Measurements from ENCODE around the gene NUDT16L1. TPM values are rescaled to one million over a fixed set of nuclear protein-coding genes. Genes with fewer than 3 reads are reported as not detected.

NUDT16L1 gene
- total RNA-seq, 1 donor: 28.0 TPM

- Histone ChIP-seq H3K4me3 (ENCODE audit: low read length) (no peak overlapping the region), H3K4me1 (ENCODE audit: insufficient read depth, low read length) (peaks cover 54% of the 10 kb centered on the region), H3K27me3 (ENCODE audit: insufficient read depth, low read length) (no peaks in the 10 kb centered on the region), H3K9me3 (ENCODE audit: low read depth, low read length) (no peaks in the 10 kb centered on the region)
Observed at GRCh38 chr16:4676831-4677230, 16.5 kb upstream of the NUDT16L1 start.

- peaks cover 60% of the 10 kb centered on the region for H3K4me1 ChIP-seq (ENCODE audit: insufficient read depth, low read length)
- H3K9me3 ChIP-seq (ENCODE audit: low read depth, low read length): no peaks in the 10 kb centered on the region
- no peak overlapping the region for H3K4me3 ChIP-seq (ENCODE audit: low read length)
- H3K27me3 ChIP-seq (ENCODE audit: insufficient read depth, low read length): no peaks in the 10 kb centered on the region
Observed at GRCh38 chr16:4677390-4677789, 16.0 kb upstream of the NUDT16L1 start.

DNA sequence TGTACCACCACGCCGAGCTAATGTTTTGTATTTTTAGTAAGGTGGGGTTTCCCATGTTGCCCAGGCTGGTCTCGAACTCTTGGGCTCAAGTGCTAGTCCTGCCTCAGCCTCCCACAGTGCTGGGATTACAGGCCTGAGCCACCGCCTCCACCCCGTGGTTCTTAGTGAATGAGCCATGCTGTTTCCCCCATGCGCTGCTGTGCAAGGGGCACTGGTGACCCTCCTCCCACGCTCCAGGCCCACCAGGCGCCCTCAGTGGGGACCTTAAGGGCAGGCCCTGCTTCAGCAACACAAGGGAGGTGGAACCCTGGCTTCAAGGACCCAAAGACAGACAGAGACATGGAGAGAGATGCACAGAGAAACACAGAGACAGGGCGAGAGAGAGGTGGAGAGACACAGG is 15.4 kb upstream of the NUDT16L1 start:
- Histone ChIP-seq H3K9me3 (ENCODE audit: low read depth, low read length) (no peaks in the 10 kb centered on the region), H3K27me3 (ENCODE audit: insufficient read depth, low read length) (no peaks in the 10 kb centered on the region), H3K4me3 (ENCODE audit: low read length) (no peak overlapping the region), H3K4me1 (ENCODE audit: insufficient read depth, low read length) (peaks cover 65% of the 10 kb centered on the region)

DNA sequence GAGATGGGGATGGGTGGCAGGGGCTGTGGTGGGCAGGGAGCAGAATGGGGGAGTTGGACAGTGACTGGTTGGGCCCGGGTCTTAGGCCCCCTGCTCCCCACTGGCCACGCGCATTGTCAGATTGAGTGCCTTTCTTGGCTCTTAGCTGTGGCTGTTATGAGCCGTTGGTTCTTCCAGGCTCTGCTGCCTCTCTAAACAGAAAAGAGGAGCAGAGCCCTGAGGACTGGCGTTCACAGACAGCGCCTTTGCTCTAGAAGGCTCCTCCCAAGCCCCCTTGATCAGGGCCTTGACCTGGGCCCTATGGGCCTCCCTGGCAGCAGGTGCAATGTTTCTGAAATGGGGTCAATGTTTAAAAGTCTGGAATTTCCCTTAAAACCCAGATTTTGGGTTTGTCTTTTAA is 14.8 kb upstream of the NUDT16L1 start:
- Histone ChIP-seq H3K9me3 (ENCODE audit: low read depth, low read length) (no peaks in the 10 kb centered on the region), H3K4me3 (ENCODE audit: low read length) (no peak overlapping the region), H3K27me3 (ENCODE audit: insufficient read depth, low read length) (no peaks in the 10 kb centered on the region), H3K4me1 (ENCODE audit: insufficient read depth, low read length) (peaks cover 65% of the 10 kb centered on the region)

DNA sequence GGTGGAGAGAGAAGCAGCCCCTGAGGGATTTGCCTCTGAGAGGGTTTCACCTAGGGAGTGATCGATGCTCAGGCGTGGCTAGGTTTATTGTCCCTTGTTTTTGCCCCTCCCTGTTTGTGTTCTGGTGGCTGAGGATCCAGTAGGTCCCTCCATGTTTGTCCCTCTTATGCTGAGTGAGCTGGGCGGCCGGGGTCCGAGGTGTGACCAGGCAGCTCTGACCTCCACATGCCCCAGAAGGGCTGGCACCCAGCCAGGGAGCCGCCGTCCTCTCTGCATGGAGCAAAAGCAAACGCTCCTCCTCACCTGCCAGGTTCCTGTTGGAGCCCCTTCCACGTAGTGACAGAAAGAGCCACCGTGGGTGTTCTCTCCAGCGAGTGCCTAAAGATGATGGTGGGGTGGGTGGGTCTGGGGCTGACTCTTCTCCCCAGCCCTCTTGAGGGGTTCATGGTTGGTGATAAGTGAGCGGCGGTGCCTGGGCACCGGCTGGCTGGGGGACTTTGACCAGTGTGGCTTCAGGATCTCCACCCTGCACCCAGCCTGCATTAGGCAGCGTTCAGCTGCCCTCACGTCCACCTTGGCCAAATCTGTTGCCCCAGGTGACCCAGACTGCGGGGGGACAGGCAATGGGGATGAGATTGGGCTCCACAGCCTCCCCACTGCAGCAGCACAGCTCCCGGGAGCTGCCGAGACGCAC is 14.1 kb upstream of the NUDT16L1 start:
- Histone ChIP-seq H3K4me3 (ENCODE audit: low read length) (peak overlapping the region; percentile 29), H3K27me3 (ENCODE audit: insufficient read depth, low read length) (no peaks in the 10 kb centered on the region), H3K9me3 (ENCODE audit: low read depth, low read length) (no peaks in the 10 kb centered on the region), H3K4me1 (ENCODE audit: insufficient read depth, low read length) (peaks cover 65% of the 10 kb centered on the region)

- Histone ChIP-seq H3K27me3 (ENCODE audit: insufficient read depth, low read length) (no peaks in the 10 kb centered on the region), H3K9me3 (ENCODE audit: low read depth, low read length) (no peaks in the 10 kb centered on the region), H3K4me3 (ENCODE audit: low read length) (peak overlapping the region; percentile 29), H3K4me1 (ENCODE audit: insufficient read depth, low read length) (peaks cover 63% of the 10 kb centered on the region)
Observed at GRCh38 chr16:4679850-4680636, 13.3 kb upstream of the NUDT16L1 start.

GRCh38 chr16:4680673-4681470 is 12.5 kb upstream of the NUDT16L1 start:
- Histone ChIP-seq H3K27me3 (ENCODE audit: insufficient read depth, low read length) (no peaks in the 10 kb centered on the region), H3K4me3 (ENCODE audit: low read length) (peak overlapping the region; percentile 29), H3K4me1 (ENCODE audit: insufficient read depth, low read length) (peaks cover 56% of the 10 kb centered on the region), H3K9me3 (ENCODE audit: low read depth, low read length) (no peaks in the 10 kb centered on the region)

GRCh38 chr16:4681471-4682083 is 11.8 kb upstream of the NUDT16L1 start:
- Histone ChIP-seq H3K9me3 (ENCODE audit: low read depth, low read length) (no peaks in the 10 kb centered on the region), H3K27me3 (ENCODE audit: insufficient read depth, low read length) (no peaks in the 10 kb centered on the region), H3K4me3 (ENCODE audit: low read length) (no peak overlapping the region), H3K4me1 (ENCODE audit: insufficient read depth, low read length) (peaks cover 49% of the 10 kb centered on the region)

GRCh38 chr16:4682084-4682591 is 11.2 kb upstream of the NUDT16L1 start:
- H3K4me3 ChIP-seq (ENCODE audit: low read length): no peak overlapping the region

DNA sequence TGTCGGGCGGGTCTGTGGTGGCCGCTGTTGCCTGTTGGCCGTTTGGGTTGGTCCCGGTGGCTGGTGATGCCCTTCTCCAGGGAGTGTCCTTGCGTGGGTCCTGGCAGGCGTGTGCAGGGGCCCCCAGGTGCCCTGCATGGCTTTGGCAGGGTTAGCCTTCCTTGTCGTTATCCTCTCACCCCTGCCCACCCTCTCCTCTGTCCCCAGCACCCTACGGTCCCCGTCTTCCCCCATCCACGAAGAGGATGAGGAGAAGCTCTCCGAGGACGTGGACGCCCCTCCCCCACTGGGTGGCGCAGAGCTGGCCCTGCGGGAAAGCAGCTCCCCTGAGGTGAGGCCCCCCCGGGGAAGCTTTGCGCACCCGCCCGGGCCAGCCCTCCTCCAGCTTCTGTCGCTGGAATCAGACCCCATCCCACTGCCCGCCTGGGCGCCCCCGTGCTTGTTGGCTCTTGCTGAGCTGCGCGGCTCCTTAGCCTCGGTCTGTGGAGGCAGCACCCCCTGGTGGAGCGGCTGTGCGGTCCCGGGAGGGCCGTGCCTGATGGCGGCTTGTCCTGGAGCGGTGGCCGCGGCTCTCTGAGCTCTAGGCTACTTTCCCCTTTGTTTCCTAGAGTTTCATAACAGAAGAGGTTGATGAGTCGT is 10.6 kb upstream of the NUDT16L1 start:
- Histone ChIP-seq H3K4me3 (ENCODE audit: low read length) (no peak overlapping the region), H3K4me1 (ENCODE audit: insufficient read depth, low read length) (peaks cover 40% of the 10 kb centered on the region), H3K27me3 (ENCODE audit: insufficient read depth, low read length) (no peaks in the 10 kb centered on the region), H3K9me3 (ENCODE audit: low read depth, low read length) (no peaks in the 10 kb centered on the region)

More at GRCh38 chr16:4682084-4682591, 11.2 kb upstream of the NUDT16L1 start:
- H3K27me3 ChIP-seq (ENCODE audit: insufficient read depth, low read length): no peaks in the 10 kb centered on the region
- H3K9me3 ChIP-seq (ENCODE audit: low read depth, low read length): no peaks in the 10 kb centered on the region
- H3K4me1 ChIP-seq (ENCODE audit: insufficient read depth, low read length): peaks cover 43% of the 10 kb centered on the region

- H3K27me3 ChIP-seq (ENCODE audit: insufficient read depth, low read length): no peaks in the 10 kb centered on the region
- H3K4me3 ChIP-seq (ENCODE audit: low read length): no peak overlapping the region
- H3K4me1 ChIP-seq (ENCODE audit: insufficient read depth, low read length): peaks cover 40% of the 10 kb centered on the region
- no peaks in the 10 kb centered on the region for H3K9me3 ChIP-seq (ENCODE audit: low read depth, low read length)
Observed at GRCh38 chr16:4683255-4684057, 9.9 kb upstream of the NUDT16L1 start.

- H3K4me3 ChIP-seq (ENCODE audit: low read length): no peak overlapping the region
- no peaks in the 10 kb centered on the region for H3K9me3 ChIP-seq (ENCODE audit: low read depth, low read length)
- H3K27me3 ChIP-seq (ENCODE audit: insufficient read depth, low read length): no peaks in the 10 kb centered on the region
- H3K4me1 ChIP-seq (ENCODE audit: insufficient read depth, low read length): peaks cover 33% of the 10 kb centered on the region
Observed at GRCh38 chr16:4684058-4684715, 9.2 kb upstream of the NUDT16L1 start.

GRCh38 chr16:4684763-4685162 is 8.6 kb upstream of the NUDT16L1 start:
- Histone ChIP-seq H3K9me3 (ENCODE audit: low read depth, low read length) (no peaks in the 10 kb centered on the region), H3K4me1 (ENCODE audit: insufficient read depth, low read length) (peaks cover 33% of the 10 kb centered on the region), H3K4me3 (ENCODE audit: low read length) (no peak overlapping the region), H3K27me3 (ENCODE audit: insufficient read depth, low read length) (no peaks in the 10 kb centered on the region)
